ENCODE measurements around the gene MAD1L1. TPM values are rescaled to one million over a fixed set of nuclear protein-coding genes. Genes with fewer than 3 reads are reported as not detected.

Gene MAD1L1
- total and polyA plus RNA-seq, 10 donors, result 47.3 to 118 (median 68.2) TPM

- intact Hi-C loops (cut with DNase I; ENCODE audit: low total_unique reads), result no loop called here
- Histone ChIP-seq H3K4me3 (no peak overlapping the region), H3K4me1 (peaks cover 0 to 3% (median under 1%) of the 10 kb centered on the region in 6 donors), H3K27me3 (replicated peaks in 1 of 7) (no peaks in the 10 kb centered on the region), H3K27ac (no peak overlapping the region), H3K9me3 (no peaks in the 10 kb centered on the region), H3K36me3 (peaks cover 0 to 79% (median 26%) of the 10 kb centered on the region in 6 donors)
- no peak for DNase-seq
- WGBS, 5 donors, result 85 to 92% (median 90%) methylated on average over 25 of the region's 25 CpGs
- no peak for TF ChIP-seq CTCF (IDR thresholded peaks at IDR 0.05 in 8 of 11, conservative IDR thresholded peaks at IDR 0.05 in 3 of 11)
- TF ChIP-seq POLR2A (IDR thresholded peaks at IDR 0.05), result no peak
- no peak for TF ChIP-seq POLR2AphosphoS5 (IDR thresholded peaks at IDR 0.05)
These were observed 88.7 kb downstream of the MAD1L1 start for GRCh38 chr7:2143981-2144595.

- TF ChIP-seq POLR2A (IDR thresholded peaks at IDR 0.05) (no peak), POLR2AphosphoS5 (IDR thresholded peaks at IDR 0.05) (no peak), CTCF (IDR thresholded peaks at IDR 0.05 in 8 of 11, conservative IDR thresholded peaks at IDR 0.05 in 3 of 11) (no peak)
- DNase-seq, result no peak
- Histone ChIP-seq H3K27me3 (replicated peaks in 1 of 7) (no peaks in the 10 kb centered on the region), H3K4me1 (peaks cover 0 to 10% (median 7%) of the 10 kb centered on the region in 6 donors), H3K4me3 (no peak overlapping the region), H3K36me3 (peaks cover 0 to 72% (median 26%) of the 10 kb centered on the region in 6 donors), H3K27ac (no peak overlapping the region), H3K9me3 (no peaks in the 10 kb centered on the region)
- intact Hi-C loops (cut with DNase I; ENCODE audit: low total_unique reads), result no loop called here
- WGBS, 5 donors, result 90 to 99% (median 94%) methylated on average over 7 of the region's 7 CpGs; no CpG with 5 or more reads in 1 of the 5 donors
These were observed 89.3 kb downstream of the MAD1L1 start for GRCh38 chr7:2143450-2143849.

- Histone ChIP-seq H3K9me3 (no peaks in the 10 kb centered on the region), H3K36me3 (peaks cover 0 to 61% (median 21%) of the 10 kb centered on the region in 6 donors), H3K4me1 (peaks cover 0 to 20% (median 16%) of the 10 kb centered on the region in 6 donors), H3K27ac (no peak overlapping the region), H3K4me3 (no peak overlapping the region), H3K27me3 (replicated peaks in 1 of 7) (no peaks in the 10 kb centered on the region)
- DNase-seq, result no peak
- 96 to 99% (median 97%) methylated on average over 9 to 20 of the region's 20 CpGs for WGBS, 5 donors
- TF ChIP-seq POLR2A (IDR thresholded peaks at IDR 0.05) (no peak), POLR2AphosphoS5 (IDR thresholded peaks at IDR 0.05) (no peak), CTCF (IDR thresholded peaks at IDR 0.05 in 8 of 11, conservative IDR thresholded peaks at IDR 0.05 in 3 of 11) (no peak)
- intact Hi-C loops (cut with DNase I; ENCODE audit: low total_unique reads), result no loop called here
These were observed 90.4 kb downstream of the MAD1L1 start for GRCh38 chr7:2142386-2142785.

GRCh38 chr7:2141651-2142050, 91.1 kb downstream of the MAD1L1 start:
- Histone ChIP-seq H3K4me1 (peaks cover 0 to 21% (median 16%) of the 10 kb centered on the region in 6 donors), H3K9me3 (no peaks in the 10 kb centered on the region), H3K36me3 (peaks cover 0 to 57% (median 20%) of the 10 kb centered on the region in 6 donors), H3K4me3 (no peak overlapping the region), H3K27me3 (replicated peaks in 1 of 7) (no peaks in the 10 kb centered on the region), H3K27ac (no peak overlapping the region)
- intact Hi-C loops (cut with DNase I; ENCODE audit: low total_unique reads), result no loop called here
- DNase-seq, result no peak
- 86 to 98% (median 97%) methylated on average over 6 to 14 of the region's 14 CpGs for WGBS, 5 donors
- no peak for TF ChIP-seq POLR2A (IDR thresholded peaks at IDR 0.05)
- TF ChIP-seq POLR2AphosphoS5 (IDR thresholded peaks at IDR 0.05), result no peak
- TF ChIP-seq CTCF (IDR thresholded peaks at IDR 0.05 in 8 of 11, conservative IDR thresholded peaks at IDR 0.05 in 3 of 11), result no peak
